Measurements from ENCODE around the gene CPEB4. TPM values are rescaled to one million over a fixed set of nuclear protein-coding genes. Genes with fewer than 3 reads are reported as not detected.

Gene CPEB4
- total and polyA plus RNA-seq, 2 of the 8 experiments (the other 6 are each of a cell fraction or from before 2014, with no cell fraction given), result 8.4 to 13.4 TPM

- no peak for TF ChIP-seq PHF8 (conservative IDR thresholded peaks at IDR 0.05; ENCODE audit: low read depth, low read length)
- no peak for TF ChIP-seq EGR1 (IDR thresholded peaks at IDR 0.05; ENCODE audit: borderline replicate concordance, low read depth, low read length)
Measured at GRCh38 chr5:173855162-173855994, 32.8 kb upstream of the CPEB4 start (continued).

Measured in H1 (cell line).